Upper lobe of left lung (tissue), 6 donors: ENCODE measurements around the gene HERC4. TPM values are rescaled to one million over a fixed set of nuclear protein-coding genes. Genes with fewer than 3 reads are reported as not detected.
A peak's percentile ranks its signal among the peaks of the same experiment; 100 is the strongest.

Source experiments
- ATAC-seq, 2 donors: fragments of 200-7000 bp; cut with Tn5 transposase; one replicate each; pipeline ENCODE4 v1.9.1; 2022; ENCODE audit warnings: mild to moderate bottlenecking in 2 of 2, moderate library complexity in 2 of 2; ENCODE audit not compliant: low FRiP score in 2 of 2
- DNase-seq, 2 donors: peaks; one replicate each; pipeline ENCODE4 v3.0.0-alpha.2; 2019 to 2020
- H3K27ac ChIP-seq, 4 donors: fragments of 200-600 bp; sonication (generic); one replicate each; pipeline ENCODE4 v1.5.1; 2016 to 2019
- H3K27me3 ChIP-seq, 4 donors: fragments of 200-600 bp; sonication (generic); one replicate each; pipeline ENCODE4 v1.5.1; 2017 to 2019
- H3K36me3 ChIP-seq, 4 donors: fragments of 200-600 bp; sonication (generic); one replicate each; pipeline ENCODE4 v1.5.1; 2016 to 2019
- H3K4me1 ChIP-seq, 4 donors: fragments of 200-600 bp; sonication (generic); one replicate each; pipeline ENCODE4 v1.5.1; 2018 to 2019
- H3K4me3 ChIP-seq, 4 donors: fragments of 200-600 bp; sonication (generic); one replicate each; pipeline ENCODE4 v1.5.1; 2017 to 2019; ENCODE audit warnings: mild to moderate bottlenecking in 2 of 4, moderate library complexity in 1 of 4
- H3K9me3 ChIP-seq, 4 donors: fragments of 200-600 bp; sonication (generic); one replicate each; pipeline ENCODE4 v1.5.1; 2018 to 2019
- EP300 ChIP-seq, 4 donors: sonication (generic); formaldehyde crosslinking; IDR thresholded peaks; one replicate each; pipeline ENCODE4 v1.5.1; 2017; ENCODE audit warnings: antibody characterized with exemption in 4 of 4, control low read depth in 2 of 4
- POLR2A ChIP-seq, 4 donors: fragments of 450-650 bp; IDR thresholded peaks; one replicate each; pipeline ENCODE4 v1.5.1; 2016 to 2017; ENCODE audit warnings: antibody characterized with exemption in 4 of 4, mild to moderate bottlenecking in 2 of 4
- POLR2AphosphoS5 ChIP-seq, 2 donors: sonication (generic); formaldehyde crosslinking; IDR thresholded peaks; one replicate each; pipeline ENCODE4 v1.5.1; 2017; ENCODE audit warnings: antibody characterized with exemption in 2 of 2
- WGBS, 2 donors: methylation state at CpG; one replicate each; pipeline ENCODE4 v1.1.5; 2017 to 2018; 5-methylcytosine and 5-hydroxymethylcytosine counted together
- total RNA-seq, 6 donors: library from RNA; depleted of rRNA in 4 of 6; stranded (reverse); fragments of >200 nt in 4 of 6; gene quantifications; one replicate each; pipeline versions ENCODE4 v1.1.0 to v1.2.1, GENCODE V29; 2016 to 2021
- TF ChIP-seq, protein P1 (sequence below), 6 experiments: fragments of 450-650 bp in 4 of 6; fragments of 200-600 bp in 2 of 6; sonication (generic) in 2 of 6; IDR thresholded peaks; one replicate each; pipeline ENCODE4 v1.5.1; 2016 to 2019; ENCODE audit warnings: antibody characterized with exemption in 6 of 6
- donor health status: DM: no; HTN: no; CAD: no; lungs with moderate emphysema.
- donor health status: DM: no; HTN: yes; CAD: no; lungs with severe emphysema.

HERC4 gene
- total RNA-seq, 6 donors from 2014 or later, result 32.1 to 82.5 (median 46.7) TPM

DNA sequence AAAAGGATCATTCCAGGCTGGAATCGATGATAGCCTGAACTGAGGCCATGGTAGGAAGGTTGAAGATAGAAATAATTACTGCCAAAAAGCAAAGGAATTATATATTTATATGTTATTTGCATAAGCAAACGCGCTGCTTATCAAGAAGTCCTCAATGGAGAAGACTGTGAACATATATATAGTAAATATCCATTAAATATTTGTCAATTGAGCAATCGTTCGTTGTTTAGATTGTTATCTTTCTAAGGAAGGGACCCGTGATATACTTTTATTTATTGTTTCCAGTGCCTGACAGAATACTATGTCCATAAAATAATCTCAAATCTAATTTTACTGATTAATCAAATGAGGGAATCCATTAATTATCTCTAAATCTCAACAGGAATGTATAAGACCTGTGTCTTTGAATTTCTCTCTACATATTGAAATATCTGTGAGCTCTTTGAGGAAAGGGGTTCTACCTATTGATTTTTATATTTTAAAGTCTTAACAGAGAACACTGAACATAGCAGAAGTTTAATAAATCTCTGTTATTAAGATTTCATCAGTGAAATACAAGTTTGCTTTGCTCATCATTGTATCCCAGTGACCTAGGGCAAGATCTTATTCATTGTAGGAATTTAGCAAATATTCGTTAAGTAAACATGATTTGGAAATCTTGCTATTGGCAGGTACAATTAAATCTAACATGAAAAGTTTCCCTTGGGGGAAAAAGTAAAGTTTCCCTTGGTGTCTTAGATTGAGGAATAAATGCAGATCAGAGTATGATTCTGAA lies 12.0 kb upstream of the HERC4 start:
- Histone ChIP-seq H3K4me1 (no peaks in the 10 kb centered on the region), H3K9me3 (no peaks in the 10 kb centered on the region), H3K36me3 (no peaks in the 10 kb centered on the region), H3K27me3 (no peaks in the 10 kb centered on the region), H3K4me3 (no peak overlapping the region), H3K27ac (no peak overlapping the region)
- ATAC-seq (no peak), DNase-seq (no peak)
- 72 to 74% methylated on average over 7 of the region's 7 CpGs for WGBS, 2 donors
- TF ChIP-seq POLR2AphosphoS5 (IDR thresholded peaks at IDR 0.05) (no peak), POLR2A (IDR thresholded peaks at IDR 0.05) (no peak), EP300 (IDR thresholded peaks at IDR 0.05) (no peak)
- TF ChIP-seq, protein P1, sequence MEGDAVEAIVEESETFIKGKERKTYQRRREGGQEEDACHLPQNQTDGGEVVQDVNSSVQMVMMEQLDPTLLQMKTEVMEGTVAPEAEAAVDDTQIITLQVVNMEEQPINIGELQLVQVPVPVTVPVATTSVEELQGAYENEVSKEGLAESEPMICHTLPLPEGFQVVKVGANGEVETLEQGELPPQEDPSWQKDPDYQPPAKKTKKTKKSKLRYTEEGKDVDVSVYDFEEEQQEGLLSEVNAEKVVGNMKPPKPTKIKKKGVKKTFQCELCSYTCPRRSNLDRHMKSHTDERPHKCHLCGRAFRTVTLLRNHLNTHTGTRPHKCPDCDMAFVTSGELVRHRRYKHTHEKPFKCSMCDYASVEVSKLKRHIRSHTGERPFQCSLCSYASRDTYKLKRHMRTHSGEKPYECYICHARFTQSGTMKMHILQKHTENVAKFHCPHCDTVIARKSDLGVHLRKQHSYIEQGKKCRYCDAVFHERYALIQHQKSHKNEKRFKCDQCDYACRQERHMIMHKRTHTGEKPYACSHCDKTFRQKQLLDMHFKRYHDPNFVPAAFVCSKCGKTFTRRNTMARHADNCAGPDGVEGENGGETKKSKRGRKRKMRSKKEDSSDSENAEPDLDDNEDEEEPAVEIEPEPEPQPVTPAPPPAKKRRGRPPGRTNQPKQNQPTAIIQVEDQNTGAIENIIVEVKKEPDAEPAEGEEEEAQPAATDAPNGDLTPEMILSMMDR (IDR thresholded peaks at IDR 0.05), result no peak

DNA sequence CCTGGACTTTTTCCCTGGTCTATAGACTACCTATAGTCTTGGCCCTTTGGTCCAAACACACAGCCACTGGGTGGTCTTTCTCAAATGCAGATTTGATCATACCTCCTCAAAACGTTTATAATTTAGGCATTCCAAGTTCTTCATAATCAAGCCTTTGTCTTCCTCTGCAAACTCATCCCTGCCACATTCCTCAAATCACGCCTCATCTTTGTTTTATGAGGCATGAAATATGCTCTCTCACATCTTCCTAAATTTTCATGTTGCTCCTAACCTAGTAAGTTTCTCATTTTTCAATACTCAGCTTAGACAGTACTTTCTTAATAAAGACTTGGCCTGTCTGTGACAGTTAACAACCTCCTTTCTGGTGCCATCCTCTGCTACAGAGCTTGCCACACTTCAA lies 10.9 kb upstream of the HERC4 start:
- H3K36me3 ChIP-seq, result no peaks in the 10 kb centered on the region
- H3K4me1 ChIP-seq, result no peaks in the 10 kb centered on the region
- 67 to 77% methylated on average over 2 of the region's 2 CpGs for WGBS, 2 donors
- no peak overlapping the region for H3K4me3 ChIP-seq
- DNase-seq, result no peak
- no peaks in the 10 kb centered on the region for H3K27me3 ChIP-seq
- H3K9me3 ChIP-seq, result no peaks in the 10 kb centered on the region
- no peak for ATAC-seq
- TF ChIP-seq POLR2AphosphoS5 (IDR thresholded peaks at IDR 0.05) (no peak), EP300 (IDR thresholded peaks at IDR 0.05) (no peak), POLR2A (IDR thresholded peaks at IDR 0.05) (no peak)
- TF ChIP-seq, protein P1 (IDR thresholded peaks at IDR 0.05), result no peak
- no peak overlapping the region for H3K27ac ChIP-seq

DNA sequence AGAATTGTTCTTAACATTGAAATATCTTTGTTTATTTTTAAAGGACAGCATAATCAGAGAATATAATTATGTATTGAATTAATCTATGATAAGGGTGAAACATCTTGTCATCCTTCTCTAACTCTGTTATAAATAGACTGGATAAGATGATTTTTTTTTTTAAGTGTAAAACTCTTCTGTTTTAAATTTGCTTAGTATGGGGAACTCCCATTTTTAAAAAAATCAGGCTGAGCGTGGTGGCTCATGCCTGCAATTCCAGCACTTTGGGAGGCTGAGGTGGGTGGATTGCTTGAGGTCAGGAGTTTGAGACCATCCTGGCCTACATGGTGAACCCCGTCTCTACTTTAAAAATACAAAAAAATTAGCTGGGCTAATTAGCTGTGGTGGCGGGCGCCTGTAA lies 9.4 kb upstream of the HERC4 start:
- H3K27me3 ChIP-seq, result no peaks in the 10 kb centered on the region
- no peak overlapping the region for H3K4me3 ChIP-seq
- TF ChIP-seq, protein P1 (IDR thresholded peaks at IDR 0.05), result no peak
- TF ChIP-seq POLR2AphosphoS5 (IDR thresholded peaks at IDR 0.05) (no peak), EP300 (IDR thresholded peaks at IDR 0.05) (no peak), POLR2A (IDR thresholded peaks at IDR 0.05) (no peak)
- no peak for DNase-seq
- no peak for ATAC-seq
- no peak overlapping the region for H3K27ac ChIP-seq
- no peaks in the 10 kb centered on the region for H3K4me1 ChIP-seq
- 96% methylated on average over 4 of the region's 4 CpGs for WGBS, 2 donors
- H3K36me3 ChIP-seq, result no peaks in the 10 kb centered on the region
- no peaks in the 10 kb centered on the region for H3K9me3 ChIP-seq

DNA sequence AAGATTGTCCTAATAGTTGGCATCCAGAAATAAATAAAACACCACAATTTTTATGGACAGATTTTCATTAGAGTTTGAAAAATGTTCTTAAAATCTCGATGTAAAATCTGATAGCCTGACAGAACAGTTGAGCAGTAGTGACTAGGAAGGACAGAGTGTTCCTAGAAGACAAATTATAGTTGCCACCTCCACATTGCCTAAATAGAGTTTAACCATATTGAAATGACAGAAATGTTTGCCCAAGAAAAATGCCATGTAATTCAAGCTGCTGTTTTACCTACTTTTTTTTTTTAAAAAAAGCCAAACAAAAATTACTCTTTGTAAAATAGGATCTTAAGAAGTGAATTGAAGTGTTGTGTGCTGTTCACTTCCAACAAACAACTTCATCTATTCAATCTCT lies 8.9 kb upstream of the HERC4 start:
- H3K9me3 ChIP-seq, result no peaks in the 10 kb centered on the region
- no peaks in the 10 kb centered on the region for H3K27me3 ChIP-seq
- no peak overlapping the region for H3K27ac ChIP-seq
- WGBS, 2 donors, result 44 to 62% methylated on average over 1 of the region's 1 CpG
- no peak overlapping the region for H3K4me3 ChIP-seq
- TF ChIP-seq, protein P1 (IDR thresholded peaks at IDR 0.05), result no peak
- no peak for TF ChIP-seq POLR2AphosphoS5 (IDR thresholded peaks at IDR 0.05)
- no peak for TF ChIP-seq EP300 (IDR thresholded peaks at IDR 0.05)
- no peak for TF ChIP-seq POLR2A (IDR thresholded peaks at IDR 0.05)
- DNase-seq (no peak), ATAC-seq (no peak)
- no peaks in the 10 kb centered on the region for H3K36me3 ChIP-seq
- H3K4me1 ChIP-seq, result no peaks in the 10 kb centered on the region

DNA sequence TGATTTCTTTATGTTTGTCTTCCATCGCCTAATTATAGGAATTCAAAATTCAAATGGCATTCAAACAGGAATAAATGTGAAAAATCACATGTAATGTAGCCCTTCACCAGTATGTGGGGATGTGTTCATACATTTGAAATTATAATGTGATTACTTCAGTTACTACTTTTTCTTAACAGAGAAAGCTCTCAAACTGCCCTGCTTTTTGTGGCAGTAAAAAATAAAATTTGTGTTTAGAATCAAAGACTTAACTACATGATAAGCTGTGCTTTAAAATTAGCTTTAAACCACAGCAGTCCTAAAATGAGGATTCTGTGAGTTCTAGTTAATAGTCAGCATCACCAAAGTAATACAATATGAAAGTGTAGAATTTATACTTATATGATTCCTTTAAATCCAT lies 7.8 kb upstream of the HERC4 start:
- 57 to 64% methylated on average over 1 of the region's 1 CpG for WGBS, 2 donors
- H3K27ac ChIP-seq, result no peak overlapping the region
- H3K36me3 ChIP-seq, result no peaks in the 10 kb centered on the region
- DNase-seq, result no peak
- H3K27me3 ChIP-seq, result no peaks in the 10 kb centered on the region
- peak in 1 of 2 donors; percentile 58 for ATAC-seq
- no peak overlapping the region for H3K4me3 ChIP-seq
- no peaks in the 10 kb centered on the region for H3K9me3 ChIP-seq
- no peaks in the 10 kb centered on the region for H3K4me1 ChIP-seq
- TF ChIP-seq, protein P1 (IDR thresholded peaks at IDR 0.05), result peak in 2 of 6 experiments; percentile 10 to 20
- no peak for TF ChIP-seq POLR2A (IDR thresholded peaks at IDR 0.05)
